Mesenchymal stem cell (in vitro differentiated cells and primary cell): ENCODE data around the gene PLGRKT.
"Not testable (repeated sequence)": the region's sequence is repeated elsewhere in the genome, so short reads cannot be mapped to it uniquely, and the experiment has no call there.

Source experiments
- DNase-seq: peaks from one replicate; pipeline ENCODE4 v3.0.0-alpha.2; 2013
- H2AFZ ChIP-seq: one replicate; pipeline ENCODE4 v1.6.1; 2013; ENCODE audit warnings: low read depth, mild to moderate bottlenecking, control low read depth, inconsistent platforms, low read length, moderate library complexity
- H2AK5ac ChIP-seq: 2 replicates; pipeline ENCODE4 v1.6.1; 2013; ENCODE audit warnings: low read length, moderate library complexity, mild to moderate bottlenecking, inconsistent platforms; ENCODE audit not compliant: severe bottlenecking
- H2BK120ac ChIP-seq: one replicate; pipeline ENCODE4 v1.6.1; 2013; ENCODE audit warnings: low read depth, mild to moderate bottlenecking, inconsistent platforms, low read length, moderate library complexity
- H2BK12ac ChIP-seq, 2 experiments: one replicate each; pipeline ENCODE4 v1.6.1; 2013; ENCODE audit warnings: inconsistent platforms in 2 of 2, low read length in 2 of 2, mild to moderate bottlenecking in 2 of 2, moderate library complexity in 2 of 2, control low read depth in 1 of 2
- H2BK15ac ChIP-seq: one replicate; pipeline ENCODE4 v1.6.1; 2013; ENCODE audit warnings: mild to moderate bottlenecking, low read depth, inconsistent platforms; ENCODE audit not compliant: poor library complexity, severe bottlenecking
- H2BK5ac ChIP-seq: 2 replicates; pipeline ENCODE4 v1.6.1; 2013; ENCODE audit warnings: low read depth, mild to moderate bottlenecking, low read length, control low read depth, inconsistent platforms; ENCODE audit not compliant: poor library complexity, severe bottlenecking
- H3K14ac ChIP-seq, 2 experiments: one replicate each; pipeline ENCODE4 v1.6.1; 2013; ENCODE audit warnings: inconsistent platforms in 2 of 2, low read length in 2 of 2, control low read depth in 1 of 2, mild to moderate bottlenecking in 1 of 2, moderate library complexity in 1 of 2
- H3K18ac ChIP-seq, 2 experiments: one replicate each; pipeline ENCODE4 v1.6.1; 2013; ENCODE audit warnings: inconsistent platforms in 2 of 2, low read length in 2 of 2, control low read depth in 1 of 2, low read depth in 1 of 2, mild to moderate bottlenecking in 1 of 2
- H3K23ac ChIP-seq, 2 experiments: one replicate each; pipeline ENCODE4 v1.6.1; 2013; ENCODE audit warnings: inconsistent platforms in 2 of 2, low read length in 2 of 2, mild to moderate bottlenecking in 2 of 2, moderate library complexity in 2 of 2, control low read depth in 1 of 2
- H3K27ac ChIP-seq: 2 replicates; pipeline ENCODE4 v1.5.1; 2013; ENCODE audit warnings: mild to moderate bottlenecking, moderate library complexity, low read length, control low read depth, inconsistent platforms; ENCODE audit not compliant: poor library complexity, severe bottlenecking
- H3K27me3 ChIP-seq, 2 experiments: 2 replicates each; pipeline versions ENCODE4 v1.6.1 to v1.7.0; 2013; ENCODE audit warnings: low read length in 2 of 2, mild to moderate bottlenecking in 2 of 2, moderate library complexity in 2 of 2, control low read depth in 1 of 2, inconsistent platforms in 1 of 2; ENCODE audit not compliant: control insufficient read depth in 1 of 2, insufficient read depth in 1 of 2
- H3K36me3 ChIP-seq, 2 experiments: 2 replicates each; pipeline versions ENCODE4 v1.6.1 to v1.7.0; 2013; ENCODE audit warnings: low read length in 2 of 2, control low read depth in 1 of 2, inconsistent platforms in 1 of 2, low read depth in 1 of 2, mild to moderate bottlenecking in 1 of 2; ENCODE audit not compliant: insufficient read depth in 2 of 2, control insufficient read depth in 1 of 2
- H3K4ac ChIP-seq, 2 experiments: one replicate each; pipeline ENCODE4 v1.6.1; 2013; ENCODE audit warnings: inconsistent platforms in 2 of 2, low read length in 2 of 2, mild to moderate bottlenecking in 2 of 2, moderate library complexity in 2 of 2, control low read depth in 1 of 2, low read depth in 1 of 2
- H3K4me1 ChIP-seq: 2 replicates; pipeline ENCODE4 v1.6.1; 2013; ENCODE audit warnings: low read depth, low read length, control low read depth; ENCODE audit not compliant: control insufficient read depth, insufficient read depth
- H3K4me2 ChIP-seq: 2 replicates; pipeline ENCODE4 v1.6.1; 2013; ENCODE audit warnings: low read length, mild to moderate bottlenecking, inconsistent platforms; ENCODE audit not compliant: poor library complexity, severe bottlenecking
- H3K4me3 ChIP-seq, 2 experiments: 2 replicates each; pipeline versions ENCODE4 v1.5.1 to v1.7.0; 2013; ENCODE audit warnings: low read length in 2 of 2, mild to moderate bottlenecking in 2 of 2, control low read depth in 1 of 2, low read depth in 1 of 2; ENCODE audit not compliant: insufficient read depth in 1 of 2
- H3K79me1 ChIP-seq: replicated peaks from 2 replicates; pipeline ENCODE4 v1.6.1; 2013; ENCODE audit warnings: mild to moderate bottlenecking, control low read depth, low read length, inconsistent platforms; ENCODE audit not compliant: poor library complexity, severe bottlenecking
- H3K9ac ChIP-seq: 2 replicates; pipeline ENCODE4 v1.7.0; 2013; ENCODE audit warnings: mild to moderate bottlenecking, low read length, moderate library complexity
- H3K9me3 ChIP-seq: 2 replicates; pipeline ENCODE4 v1.7.0; 2013; ENCODE audit warnings: mild to moderate bottlenecking, low read length; ENCODE audit not compliant: control insufficient read depth
- H4K8ac ChIP-seq: one replicate; pipeline ENCODE4 v1.6.1; 2013; ENCODE audit warnings: inconsistent platforms, mild to moderate bottlenecking, low read length, moderate library complexity
- H4K91ac ChIP-seq: one replicate; pipeline ENCODE4 v1.6.1; 2013; ENCODE audit warnings: mild to moderate bottlenecking, low read length, inconsistent platforms
- whole genome bisulfite sequencing: methylation state at CpG from one replicate; pipeline ENCODE4 v1.1.7; 2013; ENCODE audit warnings: mixed read lengths; 5-methylcytosine and 5-hydroxymethylcytosine counted together

Gene PLGRKT

GRCh38 chr9:5393976-5394375 lies 43.7 kb downstream of the PLGRKT start:
- not testable (repeated sequence) for H4K91ac ChIP-seq, H2AFZ ChIP-seq, H3K9ac ChIP-seq, H2BK12ac ChIP-seq, H3K23ac ChIP-seq, H2AK5ac ChIP-seq, H3K27me3 ChIP-seq, H3K9me3 ChIP-seq, H2BK5ac ChIP-seq, H3K4ac ChIP-seq, H3K36me3 ChIP-seq, H2BK120ac ChIP-seq, H3K79me1 ChIP-seq, DNase-seq, H3K27ac ChIP-seq, H2BK15ac ChIP-seq, H3K4me1 ChIP-seq, H3K4me2 ChIP-seq, H4K8ac ChIP-seq, H3K18ac ChIP-seq, H3K14ac ChIP-seq, H3K4me3 ChIP-seq
- 98% methylated on average over 2 of the region's 2 CpGs for WGBS

GRCh38 chr9:5393497-5393896 lies 44.2 kb downstream of the PLGRKT start:
- Histone ChIP-seq H3K9me3 (no peaks in the 10 kb centered on the region), H3K4me3 (no peak overlapping the region), H3K23ac (no peak overlapping the region), H2AK5ac (no peak overlapping the region), H3K27ac (no peak overlapping the region), H3K79me1 (no peaks in the 10 kb centered on the region), H4K8ac (no peak overlapping the region), H2BK5ac (no peak overlapping the region), H3K9ac (no peak overlapping the region), H3K14ac (no peak overlapping the region), H2BK120ac (no peak overlapping the region), H2BK15ac (no peak overlapping the region), H4K91ac (no peak overlapping the region), H3K4me2 (no peak overlapping the region), H3K4me1 (peaks cover under 1% of the 10 kb centered on the region), H3K27me3 (no peaks in the 10 kb centered on the region), H3K36me3 (no peaks in the 10 kb centered on the region), H3K4ac (no peak overlapping the region), H3K18ac (no peak overlapping the region), H2BK12ac (no peak overlapping the region), H2AFZ (no peak overlapping the region)
- WGBS, result no CpG with 5 or more reads among the region's 2 CpGs
- no peak for DNase-seq

- Histone ChIP-seq H3K27ac (no peak overlapping the region), H3K4me2 (no peak overlapping the region), H2AK5ac (no peak overlapping the region), H3K79me1 (no peaks in the 10 kb centered on the region), H2AFZ (no peak overlapping the region), H3K9ac (no peak overlapping the region), H2BK5ac (no peak overlapping the region), H2BK12ac (no peak overlapping the region), H4K8ac (no peak overlapping the region), H3K4me3 (no peak overlapping the region), H3K4ac (no peak overlapping the region), H3K18ac (no peak overlapping the region), H3K9me3 (no peaks in the 10 kb centered on the region), H2BK15ac (no peak overlapping the region), H3K23ac (no peak overlapping the region), H3K4me1 (peaks cover 1% of the 10 kb centered on the region), H3K27me3 (no peaks in the 10 kb centered on the region), H3K36me3 (no peaks in the 10 kb centered on the region), H4K91ac (no peak overlapping the region), H3K14ac (no peak overlapping the region), H2BK120ac (no peak overlapping the region)
- no peak for DNase-seq
- 100% methylated on average over 1 of the region's 1 CpG for WGBS
Measured at GRCh38 chr9:5392285-5392684, 45.4 kb downstream of the PLGRKT start.

GRCh38 chr9:5389109-5389732 lies 48.5 kb downstream of the PLGRKT start:
- H3K23ac ChIP-seq, result no peak overlapping the region
- H3K9ac ChIP-seq, result no peak overlapping the region
- H2AFZ ChIP-seq, result no peak overlapping the region
- H3K18ac ChIP-seq, result peak overlapping the region in 1 of 2 experiments; percentile 9
- H3K27ac ChIP-seq, result peak overlapping the region; percentile 4
- H4K91ac ChIP-seq, result no peak overlapping the region
- WGBS, result 30% methylated on average over 3 of the region's 3 CpGs
- no peak overlapping the region for H3K4ac ChIP-seq
- peaks cover 1% of the 10 kb centered on the region for H3K4me1 ChIP-seq
- H2BK12ac ChIP-seq, result no peak overlapping the region
- no peak overlapping the region for H2BK120ac ChIP-seq
- no peak overlapping the region for H2BK5ac ChIP-seq
- H2BK15ac ChIP-seq, result no peak overlapping the region
- no peaks in the 10 kb centered on the region for H3K79me1 ChIP-seq
- no peaks in the 10 kb centered on the region for H3K36me3 ChIP-seq
- peak; percentile 84 for DNase-seq
- H3K27me3 ChIP-seq, result no peaks in the 10 kb centered on the region
- no peak overlapping the region for H4K8ac ChIP-seq
- no peak overlapping the region for H3K4me2 ChIP-seq
- H2AK5ac ChIP-seq, result no peak overlapping the region
- H3K9me3 ChIP-seq, result no peaks in the 10 kb centered on the region
- H3K14ac ChIP-seq, result no peak overlapping the region
- no peak overlapping the region for H3K4me3 ChIP-seq
